IPS-NIHi11 (cell line): ENCODE data around the gene PIGZ.

ENCODE experiments used
- DNase-seq: peaks from one replicate; pipeline ENCODE4 v3.0.0; 2012; ENCODE audit warnings: mixed read lengths, low spot score

Gene PIGZ

DNA sequence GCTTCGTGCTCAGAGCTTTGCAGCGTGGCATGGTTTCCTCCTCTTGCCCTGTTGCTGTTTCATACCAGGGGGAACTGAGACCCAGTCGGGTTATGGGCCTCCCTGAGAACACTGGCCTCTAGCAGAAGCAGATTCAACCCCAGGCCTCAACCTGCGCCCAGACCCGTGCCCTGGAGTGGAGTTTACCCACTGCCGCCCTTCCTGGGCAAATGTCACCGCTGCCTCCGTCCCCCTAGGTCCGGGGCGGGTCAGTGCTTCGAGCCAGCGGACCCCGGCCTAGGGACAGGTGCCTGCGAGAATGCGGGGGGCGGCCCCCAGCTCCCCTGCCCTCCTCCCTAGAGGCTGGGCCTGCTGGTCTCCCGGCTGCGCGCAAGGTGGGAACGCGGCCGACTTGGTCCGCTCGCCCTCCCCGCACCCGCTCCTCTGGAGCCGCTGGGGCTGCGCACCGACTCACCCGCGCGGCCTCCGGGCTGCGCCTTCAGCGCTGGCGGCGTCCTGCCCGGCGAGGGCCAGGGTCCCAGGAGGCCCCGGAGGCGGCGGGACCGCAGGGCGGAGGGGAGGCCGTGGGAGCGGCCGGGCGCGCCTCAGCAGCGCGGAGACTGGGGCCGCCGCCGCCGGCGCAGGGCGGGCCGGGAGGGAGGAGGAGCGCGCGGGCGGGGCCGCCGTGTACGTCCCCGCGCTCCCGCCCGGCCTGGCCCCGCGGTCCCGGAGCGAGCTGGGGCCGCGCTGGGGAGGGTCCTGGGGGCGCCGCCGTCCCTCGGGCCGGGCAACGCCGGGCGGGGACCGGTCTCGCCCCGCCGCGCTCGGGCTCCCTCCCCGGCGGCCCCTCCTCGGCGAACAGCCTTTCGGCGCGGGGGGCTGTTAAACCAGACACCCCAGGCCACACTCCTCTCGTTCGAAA lies at the start of gene PIGZ:
Gene PIGZ (minus strand): TSS at position 601 of the 901 bp plus-strand sequence. CDS start 16,802 bp downstream, outside the sequence.
- DNase-seq: peak; percentile 76

DNA sequence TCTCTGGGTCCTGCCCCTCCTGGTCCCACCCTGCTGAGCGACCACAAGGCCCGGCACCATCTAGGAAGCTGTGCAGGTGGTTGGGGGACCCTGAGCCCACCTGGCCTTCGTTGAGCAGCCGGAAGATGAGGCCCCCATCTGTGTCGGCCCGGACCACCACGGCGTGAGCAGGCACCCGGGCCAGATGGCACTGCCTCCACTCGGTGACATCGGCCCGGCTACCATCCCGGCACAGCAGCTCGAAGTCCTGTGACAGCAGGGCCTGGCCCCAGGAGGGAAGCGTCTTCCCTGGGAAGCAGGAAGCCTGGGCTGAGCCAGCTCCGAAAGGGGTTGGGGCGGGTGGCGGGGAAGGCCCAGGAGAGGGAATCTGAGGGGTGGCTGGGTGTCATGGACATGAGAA lies 48.4 kb upstream of the PIGZ start:
- no peak for DNase-seq

DNA sequence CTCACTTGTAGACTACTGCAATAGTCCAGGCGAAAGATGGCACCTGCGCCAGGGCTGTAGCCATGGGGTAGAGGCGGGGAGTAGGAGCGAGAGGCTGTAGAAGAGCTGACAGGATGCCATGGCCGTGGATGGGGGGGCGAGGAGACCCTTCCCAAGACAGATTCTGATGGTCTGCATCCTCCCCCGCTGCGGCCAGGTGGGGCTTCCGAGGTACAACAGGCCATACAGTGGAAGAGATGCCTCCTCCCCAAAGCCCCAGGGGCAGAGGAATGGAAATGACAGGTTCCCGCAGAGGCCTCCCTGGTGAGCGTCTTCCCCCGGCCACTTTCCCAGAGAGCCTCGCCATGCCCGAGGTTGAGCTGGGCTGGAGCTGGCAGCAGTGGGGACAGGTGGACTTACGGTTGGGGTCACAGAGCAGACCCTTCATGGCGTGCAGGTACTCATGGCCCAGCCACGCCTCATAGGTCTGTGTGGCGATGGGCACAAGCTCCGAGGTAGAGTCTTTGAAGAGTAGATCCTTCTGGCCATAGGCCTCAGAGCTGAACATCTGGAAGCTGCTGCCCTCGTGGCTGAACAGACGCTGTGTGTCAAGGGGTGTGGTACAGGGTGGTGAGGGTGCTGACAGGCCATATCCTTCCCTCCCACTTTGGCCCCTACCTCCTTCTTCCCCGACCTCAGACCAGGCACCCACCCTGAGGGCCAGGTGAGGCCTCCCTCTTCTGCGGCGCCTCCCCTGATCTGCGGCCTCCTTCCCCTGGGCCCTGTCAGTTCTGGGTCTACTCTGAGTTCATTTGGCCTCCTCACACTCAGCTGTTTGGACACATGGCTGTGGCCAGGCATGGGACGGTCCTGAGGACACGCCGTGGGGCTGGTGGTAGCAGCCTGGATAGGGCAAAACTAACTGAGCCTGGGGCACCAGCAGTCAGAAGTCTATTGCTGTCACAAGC lies 47.4 kb upstream of the PIGZ start:
- DNase-seq: no peak

DNA sequence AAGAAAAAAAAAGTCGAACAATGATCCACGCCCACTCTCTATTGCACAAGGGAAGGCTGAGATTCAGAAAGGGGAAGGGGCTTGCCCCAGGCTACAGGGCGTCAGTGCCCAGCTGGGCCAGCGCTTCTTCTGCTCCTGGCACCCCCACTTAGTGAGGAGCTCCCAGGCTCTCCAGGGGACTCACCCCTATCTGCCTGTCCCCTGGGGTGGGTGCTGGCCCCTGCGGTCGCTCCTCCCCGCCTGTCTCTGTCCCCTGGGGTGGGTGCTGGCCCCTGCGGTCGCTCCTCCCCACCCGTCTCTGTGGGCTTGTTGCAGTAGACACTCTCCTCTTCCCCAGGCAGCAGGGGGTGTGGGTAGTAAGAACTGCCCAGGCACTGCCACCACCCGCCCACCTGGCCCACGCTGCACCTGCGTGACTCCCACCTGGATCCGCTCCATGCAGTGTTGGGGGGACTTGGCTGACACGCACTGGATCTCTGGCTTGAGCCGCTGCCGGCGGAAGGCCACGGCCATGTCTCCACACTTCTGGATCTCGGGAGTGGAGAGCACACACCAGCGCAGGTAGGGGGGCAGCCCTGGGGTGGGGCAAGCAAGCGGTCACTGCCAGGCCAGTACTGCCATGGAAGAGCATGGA lies 46.4 kb upstream of the PIGZ start:
- DNase-seq: no peak

- no peak for DNase-seq
These were observed 45.4 kb upstream of the PIGZ start for GRCh38 chr3:197014024-197014423.

GRCh38 chr3:197012540-197012883 lies 43.9 kb upstream of the PIGZ start:
- DNase-seq: no peak

GRCh38 chr3:197011780-197012539 lies 43.3 kb upstream of the PIGZ start:
- DNase-seq: no peak

DNA sequence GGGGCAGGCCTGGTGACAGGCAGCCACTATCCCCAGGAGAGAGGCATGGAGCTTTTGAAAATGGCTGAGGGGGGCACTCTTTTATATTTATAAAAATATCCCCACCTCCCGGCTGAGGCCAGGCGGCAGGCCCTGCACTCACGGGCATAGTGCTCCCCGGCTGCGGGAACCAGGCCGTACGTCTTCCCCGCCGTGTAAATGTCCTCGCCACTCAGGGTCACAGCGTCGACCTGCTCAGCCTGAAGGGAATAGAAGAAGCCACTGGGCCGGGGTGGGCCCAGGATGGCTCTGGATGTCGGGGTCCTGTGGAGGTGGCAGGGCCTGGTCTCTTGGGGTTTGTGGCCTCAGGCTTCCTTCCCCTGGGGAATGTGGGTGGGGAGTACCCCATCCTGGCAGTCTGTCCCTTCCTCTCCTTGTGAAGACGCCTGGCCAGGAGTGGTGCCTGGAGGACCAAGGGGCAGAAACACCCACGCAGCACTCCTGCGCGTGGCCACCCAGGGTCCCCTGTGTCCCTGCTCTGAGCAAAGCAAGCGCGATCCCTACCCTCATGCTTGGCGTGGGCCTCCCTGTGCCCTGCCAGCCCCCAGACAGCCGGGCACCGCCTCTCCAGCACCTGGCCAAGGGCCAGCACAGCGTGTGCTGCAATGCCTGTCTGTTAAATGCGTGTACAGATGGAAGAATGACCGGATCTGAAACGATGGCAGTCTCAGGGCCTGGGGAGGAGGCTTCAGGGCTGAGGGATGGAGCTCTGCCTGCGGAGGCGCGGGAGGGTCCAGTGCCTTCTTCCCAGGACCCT lies 42.1 kb upstream of the PIGZ start:
- no peak for DNase-seq

GRCh38 chr3:197009532-197010019 lies 40.9 kb upstream of the PIGZ start:
- no peak for DNase-seq

GRCh38 chr3:197008436-197009209 lies 40.0 kb upstream of the PIGZ start:
- no peak for DNase-seq

DNA sequence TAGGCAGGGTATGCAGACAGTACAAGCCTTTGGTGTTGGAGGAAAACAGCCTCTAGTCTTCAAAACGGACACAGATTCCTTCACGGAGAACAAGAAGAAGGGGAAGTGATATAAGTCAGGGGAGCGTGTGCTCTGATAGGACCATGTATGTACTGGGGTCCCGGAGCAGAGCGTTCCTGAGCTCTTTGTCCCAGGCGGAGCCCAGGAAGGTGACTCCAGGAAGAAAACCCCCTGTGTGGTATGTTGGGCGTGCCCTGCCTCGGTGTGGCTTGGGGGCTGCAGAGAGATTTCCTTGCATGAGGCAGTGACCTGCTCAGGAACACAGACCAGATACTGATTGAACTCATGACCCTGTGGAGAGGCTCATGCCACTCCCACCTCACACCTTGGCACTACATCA lies 39.3 kb upstream of the PIGZ start:
- no peak for DNase-seq

DNA sequence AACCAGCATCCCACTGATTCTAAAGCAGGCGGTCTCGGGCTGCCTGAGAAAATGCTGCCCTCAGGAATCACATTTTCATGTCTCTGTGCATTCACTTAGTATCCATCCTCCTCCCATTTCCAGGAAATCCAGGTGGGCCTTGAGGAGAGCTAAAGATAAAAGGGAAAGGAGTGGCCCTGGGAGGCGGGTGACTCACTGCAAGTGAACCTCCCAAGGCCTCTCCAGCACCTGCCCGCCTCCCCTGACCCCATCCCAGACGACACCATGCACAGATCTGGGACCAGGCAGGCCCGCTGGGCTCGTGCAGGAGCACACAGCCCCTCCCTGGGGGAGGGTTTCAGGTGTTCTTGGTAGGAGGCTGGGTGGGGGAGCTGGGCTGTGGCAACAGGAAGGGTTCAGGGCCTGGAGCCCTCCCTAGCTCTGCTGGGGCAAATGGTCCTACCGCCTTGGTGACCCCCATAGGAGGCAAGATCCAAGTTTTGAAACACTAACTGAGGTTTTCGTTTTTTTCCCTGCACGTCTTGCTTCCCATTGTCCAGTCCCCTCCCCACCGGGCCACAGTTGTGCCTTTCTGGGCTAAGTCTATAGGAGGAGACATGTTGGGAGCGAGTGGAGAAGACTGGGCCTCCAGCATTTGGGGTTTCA lies 38.8 kb upstream of the PIGZ start:
- no peak for DNase-seq

DNA sequence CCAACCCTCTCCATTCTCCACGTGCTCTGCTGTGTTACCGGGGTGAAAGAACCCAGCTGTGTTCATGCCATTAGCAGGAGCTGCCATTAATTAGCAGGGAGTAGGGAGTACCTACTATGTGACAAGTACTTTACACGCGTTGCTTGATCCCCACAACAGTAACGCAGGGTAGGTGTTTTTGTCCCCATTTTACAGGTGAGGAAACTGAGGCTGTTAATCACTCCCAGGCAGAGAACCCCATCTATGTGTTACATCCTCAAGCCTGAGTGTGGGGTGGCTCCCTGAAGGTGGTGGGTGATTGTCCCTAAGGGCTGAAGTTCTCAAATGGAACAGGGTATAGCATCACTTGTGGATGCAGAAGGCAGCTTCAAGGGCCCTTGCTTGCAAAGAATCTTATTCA lies 38.2 kb upstream of the PIGZ start:
- no peak for DNase-seq

DNA sequence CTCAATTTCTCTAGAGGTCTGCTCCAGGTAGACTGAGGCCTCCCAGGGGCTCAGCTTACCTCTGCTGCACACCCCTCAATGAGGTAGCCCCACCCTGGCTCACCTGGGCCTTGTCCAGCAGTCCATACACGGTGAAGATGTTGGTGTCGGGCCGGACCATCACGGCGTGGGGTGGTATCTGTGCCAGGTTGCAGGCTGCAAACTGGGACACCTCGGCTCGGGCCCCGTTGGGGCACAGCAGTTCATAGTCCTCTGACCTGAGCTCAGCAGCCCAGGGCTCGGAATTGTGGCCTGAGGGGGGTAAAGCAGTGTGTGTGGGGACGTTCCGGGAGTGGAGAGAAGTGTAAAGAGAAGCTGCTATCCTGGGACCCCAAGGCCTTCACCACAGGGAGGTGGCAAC lies 37.8 kb upstream of the PIGZ start:
- no peak for DNase-seq

DNA sequence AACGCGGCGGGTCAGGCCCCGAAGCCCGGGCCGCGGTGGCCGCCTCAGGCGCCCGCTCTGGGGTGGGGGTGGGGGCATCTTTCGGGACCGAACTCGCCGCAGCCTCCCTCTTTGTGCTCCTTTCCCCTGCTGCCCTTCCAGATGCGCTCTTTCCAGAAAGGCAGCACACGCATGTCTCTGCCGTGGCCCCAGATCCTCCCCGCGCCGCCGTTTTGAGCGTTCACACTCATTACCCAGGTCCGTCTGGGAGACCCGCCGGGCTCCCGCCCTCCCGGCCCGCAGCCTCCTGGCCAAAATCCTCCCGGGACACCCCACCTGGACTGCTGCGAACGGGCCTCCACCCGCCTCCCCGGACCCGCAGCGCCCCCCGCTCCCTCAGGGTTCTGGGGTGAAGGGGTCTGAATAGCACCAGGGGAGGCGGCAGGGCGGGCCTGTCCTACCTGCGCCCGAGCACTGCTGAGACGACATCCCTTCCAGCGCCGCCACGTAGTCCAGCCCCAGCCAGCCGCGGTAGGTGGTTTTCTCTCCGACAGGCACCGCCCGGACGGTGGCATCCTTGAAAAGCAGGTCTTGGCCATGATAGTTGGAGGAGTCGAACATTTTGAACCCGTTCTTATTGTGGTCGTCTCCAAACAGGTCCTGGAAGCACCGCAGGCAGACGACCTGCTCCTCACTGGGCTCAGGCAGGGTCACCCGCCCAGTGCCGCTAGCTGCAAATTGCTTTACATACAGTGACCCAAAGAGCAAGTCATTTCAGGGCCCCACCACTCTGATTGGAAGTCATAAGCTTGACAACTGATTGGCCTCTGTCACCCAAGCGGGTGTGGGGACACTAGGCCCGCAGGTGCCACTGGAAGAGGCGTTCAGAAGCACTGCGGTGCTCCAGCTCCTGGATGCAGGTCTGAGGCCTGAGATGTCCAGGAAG lies 35.1 kb upstream of the PIGZ start:
- peak; percentile 64 for DNase-seq

DNA sequence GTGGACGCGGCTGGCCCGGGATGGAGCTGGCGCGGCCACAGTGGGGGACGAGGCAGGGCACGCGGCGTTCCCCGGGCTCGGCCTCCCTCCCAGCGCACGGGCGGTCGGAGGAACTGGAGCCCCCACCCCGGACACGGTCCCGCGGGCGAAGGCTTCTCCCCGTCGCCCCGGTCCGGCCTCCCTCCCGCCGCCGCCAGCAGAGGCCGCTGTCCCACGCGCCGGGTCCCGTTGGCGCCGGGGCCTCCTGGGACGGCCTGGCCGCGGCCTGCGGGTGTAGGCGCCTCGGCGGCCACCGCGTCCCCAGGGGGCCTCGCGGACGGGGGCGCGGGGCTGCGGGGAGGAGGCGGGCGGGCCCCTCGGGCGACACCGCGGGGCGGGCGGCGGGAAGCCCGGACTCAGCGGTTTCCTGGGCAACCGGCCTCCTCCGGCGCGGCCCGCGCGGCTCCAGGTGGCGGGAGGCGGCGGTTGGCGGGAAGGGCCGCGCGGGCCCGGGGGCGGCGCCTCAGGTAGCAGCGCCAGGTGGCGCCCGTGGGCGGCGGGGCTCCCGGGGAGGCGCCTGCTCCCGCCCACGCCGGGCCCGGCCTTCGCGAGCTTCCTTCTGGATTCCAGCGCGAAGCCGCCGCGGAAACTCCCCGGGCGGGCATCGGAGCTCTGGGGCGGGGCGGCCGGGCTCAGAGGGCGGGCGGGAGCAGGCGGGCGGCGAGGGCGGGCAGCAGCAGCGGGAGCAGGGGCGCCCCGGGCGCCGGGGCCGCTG lies 34.2 kb upstream of the PIGZ start:
- DNase-seq: peak; percentile 99

GRCh38 chr3:197001972-197002700 lies 33.5 kb upstream of the PIGZ start:
- DNase-seq: peak; percentile 72
